GM23338 (cell line): ENCODE data around the gene TGFBR1. TPM values are rescaled to one million over a fixed set of nuclear protein-coding genes. Genes with fewer than 3 reads are reported as not detected.

Experiments
- ATAC-seq: fragments of 200-7000 bp; cut with Tn5 transposase; 3 replicates; pipeline ENCODE4 v1.9.1; 2020
- DNase-seq: peaks from one replicate; pipeline ENCODE4 v3.0.0-alpha.2; 2015; ENCODE audit warnings: low spot score
- H2AFZ ChIP-seq: fragments of 200-600 bp; sonication (generic); 2 replicates; pipeline ENCODE4 v1.8.0; 2016; ENCODE audit warnings: antibody characterized with exemption, mild to moderate bottlenecking, moderate library complexity
- H3F3A ChIP-seq: fragments of 200-600 bp; sonication (generic); replicated peaks from 2 replicates; pipeline ENCODE4 v1.8.0; 2017; ENCODE audit warnings: antibody characterized with exemption, mixed run types, low read depth
- H3K27ac ChIP-seq: fragments of 200-600 bp; sonication (generic); 2 replicates; pipeline ENCODE4 v1.6.1; 2016; ENCODE audit warnings: low read depth
- H3K27me3 ChIP-seq: fragments of 200-600 bp; sonication (generic); 2 replicates; pipeline ENCODE4 v1.8.0; 2016; ENCODE audit warnings: mild to moderate bottlenecking, mixed run types, moderate library complexity; ENCODE audit not compliant: insufficient read depth
- H3K36me3 ChIP-seq: fragments of 200-600 bp; sonication (generic); 2 replicates; pipeline ENCODE4 v1.8.0; 2016; ENCODE audit warnings: mild to moderate bottlenecking; ENCODE audit not compliant: insufficient read depth
- H3K4me1 ChIP-seq: fragments of 200-600 bp; sonication (generic); 2 replicates; pipeline ENCODE4 v1.8.0; 2016; ENCODE audit warnings: mild to moderate bottlenecking, moderate library complexity; ENCODE audit not compliant: insufficient read depth
- H3K4me2 ChIP-seq: fragments of 200-600 bp; sonication (generic); 2 replicates; pipeline ENCODE4 v1.7.1; 2017; ENCODE audit warnings: mixed run types
- H3K4me3 ChIP-seq: fragments of 200-600 bp; sonication (generic); 2 replicates; pipeline ENCODE4 v1.6.1; 2016; ENCODE audit warnings: mixed run types
- H3K79me2 ChIP-seq: fragments of 200-600 bp; sonication (generic); replicated peaks from 2 replicates; pipeline ENCODE4 v1.8.0; 2017; ENCODE audit warnings: mild to moderate bottlenecking; ENCODE audit not compliant: insufficient read depth
- H3K9me2 ChIP-seq: fragments of 200-600 bp; sonication (generic); 2 replicates; pipeline ENCODE4 v1.8.0; 2017; ENCODE audit not compliant: insufficient read depth
- H4K20me1 ChIP-seq: fragments of 200-600 bp; sonication (generic); replicated peaks from 2 replicates; pipeline ENCODE4 v1.8.0; 2017; ENCODE audit warnings: mild to moderate bottlenecking; ENCODE audit not compliant: insufficient read depth
- H3K27ac Mint-ChIP-seq: 2 replicates; pipeline ENCODE4 v1.8.0; 2020; ENCODE audit warnings: inconsistent platforms, mild to moderate bottlenecking, moderate library complexity, mixed read lengths
- H3K27me3 Mint-ChIP-seq: 3 replicates; pipeline ENCODE4 v1.8.0; 2022; ENCODE audit warnings: low read depth, mild to moderate bottlenecking, moderate library complexity, mixed read lengths, inconsistent platforms; ENCODE audit not compliant: insufficient read depth, poor library complexity
- H3K36me3 Mint-ChIP-seq: 3 replicates; pipeline ENCODE4 v1.8.0; 2021; ENCODE audit warnings: low read depth, mild to moderate bottlenecking, inconsistent platforms, moderate library complexity, mixed read lengths
- H3K4me1 Mint-ChIP-seq: 3 replicates; pipeline ENCODE4 v1.8.0; 2020; ENCODE audit warnings: mild to moderate bottlenecking, inconsistent platforms, mixed read lengths
- H3K4me3 Mint-ChIP-seq: 3 replicates; pipeline ENCODE4 v1.8.0; 2021; ENCODE audit warnings: moderate library complexity, mild to moderate bottlenecking, inconsistent platforms, mixed read lengths
- H3K9me3 Mint-ChIP-seq: 3 replicates; pipeline ENCODE4 v1.8.0; 2020; ENCODE audit warnings: moderate library complexity, mild to moderate bottlenecking, inconsistent platforms, mixed read lengths
- CREB1 ChIP-seq: fragments of 250-450 bp; sonication (Bioruptor Pico); IDR thresholded peaks from 2 replicates; pipeline ENCODE4 v1.5.0; 2020; ENCODE audit warnings: low read depth, mild to moderate bottlenecking, moderate library complexity
- EZH2phosphoT487 ChIP-seq: fragments of 200-600 bp; sonication (generic); IDR thresholded peaks from one replicate; pipeline ENCODE4 v1.8.1; 2018; ENCODE audit warnings: antibody characterized with exemption; ENCODE audit not compliant: unreplicated experiment
- JUNB ChIP-seq: IDR thresholded peaks from one replicate; pipeline ENCODE4 v1.6.1; 2016; ENCODE audit warnings: antibody characterized with exemption; ENCODE audit not compliant: unreplicated experiment
- NANOG ChIP-seq: IDR thresholded peaks from 2 replicates; pipeline ENCODE4 v1.6.1; 2016; ENCODE audit warnings: antibody characterized with exemption, borderline replicate concordance
- POLR2AphosphoS5 ChIP-seq: IDR thresholded peaks from 2 replicates; pipeline ENCODE4 v1.6.1; 2016; ENCODE audit warnings: antibody characterized with exemption, low read depth
- STAT1 ChIP-seq: IDR thresholded peaks from one replicate; pipeline ENCODE4 v1.6.1; 2016; ENCODE audit warnings: antibody characterized with exemption; ENCODE audit not compliant: unreplicated experiment
- ZNF114 ChIP-seq: fragments of 250-450 bp; sonication (Bioruptor Pico); IDR thresholded peaks from 2 replicates; pipeline ENCODE4 v1.5.0; 2020; ENCODE audit warnings: mild to moderate bottlenecking, moderate library complexity
- polyA plus RNA-seq: library from polyadenylated mRNA; unstranded; fragments of >200 nt; fragmentation: Nextera tagmentation; extraction: Ambion mirVana; gene quantifications from 2 replicates; pipeline ENCODE4 v1.2.1, GENCODE V29; 2016
- total RNA-seq: library from RNA; depleted of rRNA; stranded (reverse); fragments of >200 nt; shearing (Covaris generic); gene quantifications from 2 replicates; pipeline ENCODE4 v1.2.3, GENCODE V29; 2014
- TF ChIP-seq, protein P1 (sequence below): fragments of 250-450 bp; sonication (Bioruptor Pico); IDR thresholded peaks from 2 replicates; pipeline ENCODE4 v1.5.0; 2020; ENCODE audit warnings: mild to moderate bottlenecking, moderate library complexity
- TF ChIP-seq, protein P2 (sequence below), 2 experiments: fragments of 200-600 bp in 1 of 2; sonication (generic) in 1 of 2; conservative IDR thresholded peaks; 2 replicates each; pipeline versions ENCODE4 v1.5.1 to v1.6.1; 2016 to 2017; ENCODE audit warnings: antibody characterized with exemption in 2 of 2, low read depth in 2 of 2, mild to moderate bottlenecking in 2 of 2, moderate library complexity in 1 of 2
- TF ChIP-seq, protein P3 (sequence below): IDR thresholded peaks from one replicate; pipeline ENCODE4 v1.6.1; 2018; ENCODE audit warnings: antibody characterized with exemption; ENCODE audit not compliant: unreplicated experiment

The TGFBR1 gene
- total and polyA plus RNA-seq, 2 experiments from 2014 or later: 9.3 to 40.2 TPM

DNA sequence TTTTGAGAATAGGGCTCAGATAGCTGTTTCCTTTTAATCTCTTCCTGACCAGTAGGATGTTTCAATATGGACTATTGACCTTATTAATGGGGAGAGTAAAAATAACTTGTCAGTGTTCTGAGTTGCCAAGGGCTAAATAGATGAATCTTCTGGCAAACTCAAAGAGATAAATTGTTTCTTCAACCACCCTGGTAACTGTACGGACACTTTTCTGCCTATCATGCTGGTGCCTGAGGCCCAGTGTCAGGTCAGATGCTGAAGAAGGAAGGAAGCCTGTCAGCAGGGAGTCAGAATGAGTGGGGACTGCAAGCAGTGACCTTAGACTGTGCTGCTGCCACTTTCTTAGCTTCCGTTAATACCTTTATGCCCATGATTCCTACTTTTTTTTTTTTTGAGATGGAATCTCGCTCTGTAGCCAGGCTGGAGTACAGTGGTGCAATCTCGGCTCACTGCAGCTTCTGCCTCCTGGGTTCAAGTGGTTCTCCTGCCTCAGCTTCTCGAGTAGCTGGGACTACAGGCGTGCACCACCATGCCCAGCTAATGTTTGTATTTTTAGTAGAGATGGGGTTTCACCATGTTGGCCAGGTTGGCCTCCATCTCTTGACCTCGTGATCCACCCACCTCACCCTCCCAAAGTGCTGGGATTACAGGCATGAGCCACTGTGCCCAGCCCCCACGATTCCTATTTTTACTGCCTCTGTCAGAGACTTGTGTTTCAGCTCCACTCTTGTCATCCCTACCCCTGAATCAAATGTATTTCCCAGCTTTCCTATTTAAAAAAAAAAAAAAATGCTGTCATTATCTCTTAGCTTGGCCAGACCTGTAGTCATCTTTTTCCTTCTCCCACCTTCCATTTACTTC, 33.7 kb downstream of the TGFBR1 start (continued):
- TF ChIP-seq POLR2AphosphoS5: no peak
- TF ChIP-seq JUNB: no peak
- no peak for TF ChIP-seq NANOG

- no peak overlapping the region for H3K4me2 ChIP-seq
- no peaks in the 10 kb centered on the region for H3K27me3 Mint-ChIP-seq
- H4K20me1 ChIP-seq: peaks cover 9% of the 10 kb centered on the region; the same call in 1 of the 2 replicates
- no peaks in the 10 kb centered on the region for H3K4me1 ChIP-seq
- no peak overlapping the region for H3K27ac Mint-ChIP-seq
- TF ChIP-seq ZNF114 (CRISPR knock-in tag) (no peak), CREB1 (CRISPR knock-in tag) (no peak), EZH2phosphoT487 (no peak), STAT1 (no peak), JUNB (no peak), NANOG (no peak)
- TF ChIP-seq, protein P1, sequence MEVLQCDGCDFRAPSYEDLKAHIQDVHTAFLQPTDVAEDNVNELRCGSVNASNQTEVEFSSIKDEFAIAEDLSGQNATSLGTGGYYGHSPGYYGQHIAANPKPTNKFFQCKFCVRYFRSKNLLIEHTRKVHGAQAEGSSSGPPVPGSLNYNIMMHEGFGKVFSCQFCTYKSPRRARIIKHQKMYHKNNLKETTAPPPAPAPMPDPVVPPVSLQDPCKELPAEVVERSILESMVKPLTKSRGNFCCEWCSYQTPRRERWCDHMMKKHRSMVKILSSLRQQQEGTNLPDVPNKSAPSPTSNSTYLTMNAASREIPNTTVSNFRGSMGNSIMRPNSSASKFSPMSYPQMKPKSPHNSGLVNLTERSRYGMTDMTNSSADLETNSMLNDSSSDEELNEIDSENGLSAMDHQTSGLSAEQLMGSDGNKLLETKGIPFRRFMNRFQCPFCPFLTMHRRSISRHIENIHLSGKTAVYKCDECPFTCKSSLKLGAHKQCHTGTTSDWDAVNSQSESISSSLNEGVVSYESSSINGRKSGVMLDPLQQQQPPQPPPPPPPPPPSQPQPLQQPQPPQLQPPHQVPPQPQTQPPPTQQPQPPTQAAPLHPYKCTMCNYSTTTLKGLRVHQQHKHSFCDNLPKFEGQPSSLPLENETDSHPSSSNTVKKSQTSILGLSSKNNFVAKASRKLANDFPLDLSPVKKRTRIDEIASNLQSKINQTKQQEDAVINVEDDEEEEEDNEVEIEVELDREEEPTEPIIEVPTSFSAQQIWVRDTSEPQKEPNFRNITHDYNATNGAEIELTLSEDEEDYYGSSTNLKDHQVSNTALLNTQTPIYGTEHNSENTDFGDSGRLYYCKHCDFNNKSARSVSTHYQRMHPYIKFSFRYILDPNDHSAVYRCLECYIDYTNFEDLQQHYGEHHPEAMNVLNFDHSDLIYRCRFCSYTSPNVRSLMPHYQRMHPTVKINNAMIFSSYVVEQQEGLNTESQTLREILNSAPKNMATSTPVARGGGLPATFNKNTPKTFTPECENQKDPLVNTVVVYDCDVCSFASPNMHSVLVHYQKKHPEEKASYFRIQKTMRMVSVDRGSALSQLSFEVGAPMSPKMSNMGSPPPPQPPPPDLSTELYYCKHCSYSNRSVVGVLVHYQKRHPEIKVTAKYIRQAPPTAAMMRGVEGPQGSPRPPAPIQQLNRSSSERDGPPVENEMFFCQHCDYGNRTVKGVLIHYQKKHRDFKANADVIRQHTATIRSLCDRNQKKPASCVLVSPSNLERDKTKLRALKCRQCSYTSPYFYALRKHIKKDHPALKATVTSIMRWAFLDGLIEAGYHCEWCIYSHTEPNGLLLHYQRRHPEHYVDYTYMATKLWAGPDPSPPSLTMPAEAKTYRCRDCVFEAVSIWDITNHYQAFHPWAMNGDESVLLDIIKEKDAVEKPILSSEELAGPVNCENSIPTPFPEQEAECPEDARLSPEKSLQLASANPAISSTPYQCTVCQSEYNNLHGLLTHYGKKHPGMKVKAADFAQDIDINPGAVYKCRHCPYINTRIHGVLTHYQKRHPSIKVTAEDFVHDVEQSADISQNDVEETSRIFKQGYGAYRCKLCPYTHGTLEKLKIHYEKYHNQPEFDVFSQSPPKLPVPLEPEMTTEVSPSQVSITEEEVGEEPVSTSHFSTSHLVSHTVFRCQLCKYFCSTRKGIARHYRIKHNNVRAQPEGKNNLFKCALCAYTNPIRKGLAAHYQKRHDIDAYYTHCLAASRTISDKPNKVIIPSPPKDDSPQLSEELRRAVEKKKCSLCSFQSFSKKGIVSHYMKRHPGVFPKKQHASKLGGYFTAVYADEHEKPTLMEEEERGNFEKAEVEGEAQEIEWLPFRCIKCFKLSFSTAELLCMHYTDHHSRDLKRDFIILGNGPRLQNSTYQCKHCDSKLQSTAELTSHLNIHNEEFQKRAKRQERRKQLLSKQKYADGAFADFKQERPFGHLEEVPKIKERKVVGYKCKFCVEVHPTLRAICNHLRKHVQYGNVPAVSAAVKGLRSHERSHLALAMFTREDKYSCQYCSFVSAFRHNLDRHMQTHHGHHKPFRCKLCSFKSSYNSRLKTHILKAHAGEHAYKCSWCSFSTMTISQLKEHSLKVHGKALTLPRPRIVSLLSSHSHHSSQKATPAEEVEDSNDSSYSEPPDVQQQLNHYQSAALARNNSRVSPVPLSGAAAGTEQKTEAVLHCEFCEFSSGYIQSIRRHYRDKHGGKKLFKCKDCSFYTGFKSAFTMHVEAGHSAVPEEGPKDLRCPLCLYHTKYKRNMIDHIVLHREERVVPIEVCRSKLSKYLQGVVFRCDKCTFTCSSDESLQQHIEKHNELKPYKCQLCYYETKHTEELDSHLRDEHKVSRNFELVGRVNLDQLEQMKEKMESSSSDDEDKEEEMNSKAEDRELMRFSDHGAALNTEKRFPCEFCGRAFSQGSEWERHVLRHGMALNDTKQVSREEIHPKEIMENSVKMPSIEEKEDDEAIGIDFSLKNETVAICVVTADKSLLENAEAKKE (CRISPR knock-in tag): no peak
- TF ChIP-seq, protein P2, sequence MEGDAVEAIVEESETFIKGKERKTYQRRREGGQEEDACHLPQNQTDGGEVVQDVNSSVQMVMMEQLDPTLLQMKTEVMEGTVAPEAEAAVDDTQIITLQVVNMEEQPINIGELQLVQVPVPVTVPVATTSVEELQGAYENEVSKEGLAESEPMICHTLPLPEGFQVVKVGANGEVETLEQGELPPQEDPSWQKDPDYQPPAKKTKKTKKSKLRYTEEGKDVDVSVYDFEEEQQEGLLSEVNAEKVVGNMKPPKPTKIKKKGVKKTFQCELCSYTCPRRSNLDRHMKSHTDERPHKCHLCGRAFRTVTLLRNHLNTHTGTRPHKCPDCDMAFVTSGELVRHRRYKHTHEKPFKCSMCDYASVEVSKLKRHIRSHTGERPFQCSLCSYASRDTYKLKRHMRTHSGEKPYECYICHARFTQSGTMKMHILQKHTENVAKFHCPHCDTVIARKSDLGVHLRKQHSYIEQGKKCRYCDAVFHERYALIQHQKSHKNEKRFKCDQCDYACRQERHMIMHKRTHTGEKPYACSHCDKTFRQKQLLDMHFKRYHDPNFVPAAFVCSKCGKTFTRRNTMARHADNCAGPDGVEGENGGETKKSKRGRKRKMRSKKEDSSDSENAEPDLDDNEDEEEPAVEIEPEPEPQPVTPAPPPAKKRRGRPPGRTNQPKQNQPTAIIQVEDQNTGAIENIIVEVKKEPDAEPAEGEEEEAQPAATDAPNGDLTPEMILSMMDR (conservative IDR thresholded peaks at IDR 0.05; ENCODE audit: low read depth in 2 of 2): no peak
- TF ChIP-seq, protein P3, sequence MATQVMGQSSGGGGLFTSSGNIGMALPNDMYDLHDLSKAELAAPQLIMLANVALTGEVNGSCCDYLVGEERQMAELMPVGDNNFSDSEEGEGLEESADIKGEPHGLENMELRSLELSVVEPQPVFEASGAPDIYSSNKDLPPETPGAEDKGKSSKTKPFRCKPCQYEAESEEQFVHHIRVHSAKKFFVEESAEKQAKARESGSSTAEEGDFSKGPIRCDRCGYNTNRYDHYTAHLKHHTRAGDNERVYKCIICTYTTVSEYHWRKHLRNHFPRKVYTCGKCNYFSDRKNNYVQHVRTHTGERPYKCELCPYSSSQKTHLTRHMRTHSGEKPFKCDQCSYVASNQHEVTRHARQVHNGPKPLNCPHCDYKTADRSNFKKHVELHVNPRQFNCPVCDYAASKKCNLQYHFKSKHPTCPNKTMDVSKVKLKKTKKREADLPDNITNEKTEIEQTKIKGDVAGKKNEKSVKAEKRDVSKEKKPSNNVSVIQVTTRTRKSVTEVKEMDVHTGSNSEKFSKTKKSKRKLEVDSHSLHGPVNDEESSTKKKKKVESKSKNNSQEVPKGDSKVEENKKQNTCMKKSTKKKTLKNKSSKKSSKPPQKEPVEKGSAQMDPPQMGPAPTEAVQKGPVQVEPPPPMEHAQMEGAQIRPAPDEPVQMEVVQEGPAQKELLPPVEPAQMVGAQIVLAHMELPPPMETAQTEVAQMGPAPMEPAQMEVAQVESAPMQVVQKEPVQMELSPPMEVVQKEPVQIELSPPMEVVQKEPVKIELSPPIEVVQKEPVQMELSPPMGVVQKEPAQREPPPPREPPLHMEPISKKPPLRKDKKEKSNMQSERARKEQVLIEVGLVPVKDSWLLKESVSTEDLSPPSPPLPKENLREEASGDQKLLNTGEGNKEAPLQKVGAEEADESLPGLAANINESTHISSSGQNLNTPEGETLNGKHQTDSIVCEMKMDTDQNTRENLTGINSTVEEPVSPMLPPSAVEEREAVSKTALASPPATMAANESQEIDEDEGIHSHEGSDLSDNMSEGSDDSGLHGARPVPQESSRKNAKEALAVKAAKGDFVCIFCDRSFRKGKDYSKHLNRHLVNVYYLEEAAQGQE: no peak
- H3K27ac ChIP-seq: no peak overlapping the region
- no peak overlapping the region for H3K4me3 ChIP-seq
- H3K9me2 ChIP-seq: no peaks in the 10 kb centered on the region
- H3K79me2 ChIP-seq: no peaks in the 10 kb centered on the region
- H3F3A ChIP-seq: no peaks in the 10 kb centered on the region
- peaks cover 12% of the 10 kb centered on the region for H3K36me3 ChIP-seq
- H3K9me3 Mint-ChIP-seq: no peaks in the 10 kb centered on the region
- no peak overlapping the region for H3K4me3 Mint-ChIP-seq
- DNase-seq (no peak), ATAC-seq (no peak)
- H3K4me1 Mint-ChIP-seq: peaks cover 6% of the 10 kb centered on the region
- H2AFZ ChIP-seq: no peak overlapping the region
- H3K27me3 ChIP-seq: no peaks in the 10 kb centered on the region
- H3K36me3 Mint-ChIP-seq: peaks cover 28% of the 10 kb centered on the region; the same call in 2 of the 3 replicates
These were observed 35.0 kb downstream of the TGFBR1 start for GRCh38 chr9:99139868-99140267.
